Astrocyte of the spinal cord (primary cell): ENCODE data around the gene SERTM1.

ENCODE experiments used
- DNase-seq: peaks from one replicate; pipeline ENCODE4 v3.0.0; 2011; ENCODE audit warnings: low read depth, low spot score
- H3K4me3 ChIP-seq: 2 replicates; pipeline ENCODE4 v1.5.1; 2011; ENCODE audit warnings: low read depth, mild to moderate bottlenecking, low read length, moderate library complexity
- in situ Hi-C: cut with HindIII; loops from 2 replicates; pipeline ENCODE4 v1.10.0; 2017; ENCODE audit warnings: low sequenced_read_pairs
- TF ChIP-seq, protein P1 (sequence below): IDR thresholded peaks from 2 replicates; pipeline ENCODE4 v1.5.1; 2012; ENCODE audit warnings: low read depth, mild to moderate bottlenecking, low read length, inconsistent platforms

Gene SERTM1

DNA sequence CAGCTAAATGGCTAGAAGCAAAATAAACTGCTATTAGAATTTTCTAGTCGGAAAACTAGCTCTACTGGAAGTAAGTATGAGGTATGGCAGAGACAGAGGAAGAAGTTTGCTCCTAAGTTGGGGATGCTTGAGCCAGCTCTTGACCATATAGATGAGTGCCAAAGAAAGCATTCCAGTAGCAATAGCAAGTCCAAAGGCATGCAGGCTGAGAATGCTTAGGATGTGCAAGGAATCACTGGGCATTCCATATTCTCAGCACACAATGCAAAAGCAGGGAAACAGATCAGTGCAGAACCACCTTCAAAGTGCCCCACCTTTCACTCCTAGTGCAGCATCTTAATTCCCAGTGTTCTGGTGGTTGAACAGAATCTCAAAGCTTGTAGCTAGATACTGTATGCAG is 32.9 kb downstream of the SERTM1 start:
- no peak overlapping the region for H3K4me3 ChIP-seq
- peak; percentile 86 for DNase-seq
- in situ Hi-C loops: no loop called here
- TF ChIP-seq, protein P1, sequence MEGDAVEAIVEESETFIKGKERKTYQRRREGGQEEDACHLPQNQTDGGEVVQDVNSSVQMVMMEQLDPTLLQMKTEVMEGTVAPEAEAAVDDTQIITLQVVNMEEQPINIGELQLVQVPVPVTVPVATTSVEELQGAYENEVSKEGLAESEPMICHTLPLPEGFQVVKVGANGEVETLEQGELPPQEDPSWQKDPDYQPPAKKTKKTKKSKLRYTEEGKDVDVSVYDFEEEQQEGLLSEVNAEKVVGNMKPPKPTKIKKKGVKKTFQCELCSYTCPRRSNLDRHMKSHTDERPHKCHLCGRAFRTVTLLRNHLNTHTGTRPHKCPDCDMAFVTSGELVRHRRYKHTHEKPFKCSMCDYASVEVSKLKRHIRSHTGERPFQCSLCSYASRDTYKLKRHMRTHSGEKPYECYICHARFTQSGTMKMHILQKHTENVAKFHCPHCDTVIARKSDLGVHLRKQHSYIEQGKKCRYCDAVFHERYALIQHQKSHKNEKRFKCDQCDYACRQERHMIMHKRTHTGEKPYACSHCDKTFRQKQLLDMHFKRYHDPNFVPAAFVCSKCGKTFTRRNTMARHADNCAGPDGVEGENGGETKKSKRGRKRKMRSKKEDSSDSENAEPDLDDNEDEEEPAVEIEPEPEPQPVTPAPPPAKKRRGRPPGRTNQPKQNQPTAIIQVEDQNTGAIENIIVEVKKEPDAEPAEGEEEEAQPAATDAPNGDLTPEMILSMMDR: no peak

DNA sequence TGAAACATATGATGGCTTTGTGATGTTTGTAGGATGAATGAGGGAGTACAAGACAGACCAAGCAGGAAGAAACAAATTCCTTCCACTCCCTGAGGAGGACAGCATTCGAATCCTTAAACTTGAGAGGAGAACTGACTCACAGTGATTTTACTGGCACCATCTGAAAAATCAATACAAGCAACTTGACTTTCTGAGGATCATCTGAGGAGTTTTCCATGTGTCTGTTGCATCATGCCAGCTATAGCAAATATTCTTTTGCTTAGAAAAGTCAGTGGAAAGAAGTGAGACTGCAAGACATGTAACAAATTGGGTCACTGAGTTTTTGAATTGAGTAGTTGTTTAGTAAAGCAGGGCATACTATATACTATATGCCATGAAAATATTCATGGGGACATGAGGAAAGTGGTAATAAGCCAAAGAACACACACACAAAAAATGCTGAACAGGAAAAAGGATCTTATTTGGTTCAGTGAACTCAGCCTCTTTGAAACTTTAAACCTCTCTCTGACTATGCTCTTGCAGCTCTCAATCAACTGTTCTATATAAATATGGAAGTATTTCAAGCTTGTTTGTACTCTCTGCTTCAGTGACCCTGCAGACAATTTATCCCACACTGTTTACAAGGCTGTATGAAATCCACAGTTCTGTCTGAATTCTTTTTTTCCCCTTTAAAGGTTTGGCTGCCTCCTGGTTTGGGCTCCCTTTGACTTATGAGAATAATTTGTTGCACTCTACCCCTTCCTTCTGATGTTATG is 35.5 kb downstream of the SERTM1 start:
- H3K4me3 ChIP-seq: no peak overlapping the region
- TF ChIP-seq, protein P1: no peak
- DNase-seq: peak; percentile 48
- in situ Hi-C loops: no loop called here

DNA sequence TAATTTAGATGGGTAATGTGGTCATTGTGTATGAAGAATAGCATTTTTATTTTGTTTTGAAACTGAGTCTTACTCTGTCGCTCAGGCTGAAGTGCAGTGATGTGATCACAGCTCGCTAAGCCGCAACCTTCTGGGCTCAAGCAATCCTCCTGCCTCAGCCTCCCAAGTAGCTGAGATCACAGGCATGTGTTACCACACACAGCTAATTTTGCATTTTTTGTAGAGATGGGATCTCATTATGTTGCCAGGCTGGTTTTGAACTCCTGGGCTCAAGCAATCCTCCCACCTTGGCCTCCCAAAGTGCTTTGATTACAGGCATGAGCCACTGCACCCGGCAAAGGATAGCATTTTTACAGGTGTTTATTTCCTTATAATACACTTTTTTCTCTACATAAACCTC is 36.6 kb downstream of the SERTM1 start:
- no peak for DNase-seq
- in situ Hi-C loops: no loop called here
- TF ChIP-seq, protein P1: no peak
- H3K4me3 ChIP-seq: no peak overlapping the region

DNA sequence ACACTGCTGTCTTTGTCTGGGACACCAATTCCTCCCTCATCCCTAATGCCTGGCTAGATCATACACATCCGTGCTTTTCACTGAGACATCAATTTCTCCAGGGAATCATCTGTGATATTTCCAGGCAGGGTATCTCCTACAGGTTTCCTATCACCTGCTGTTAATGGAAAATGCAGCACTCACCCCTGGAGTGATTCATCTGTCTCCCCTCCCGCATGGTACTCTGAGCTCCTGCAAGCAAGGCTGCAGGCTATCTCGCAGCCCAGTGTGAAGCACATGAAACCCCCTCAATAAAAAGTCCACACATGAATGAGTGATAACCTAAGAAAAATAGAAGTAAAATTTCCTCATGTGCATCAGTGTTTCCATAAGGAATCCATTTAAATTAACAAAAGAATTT is 38.5 kb downstream of the SERTM1 start:
- TF ChIP-seq, protein P1: no peak
- DNase-seq: peak; percentile 16
- in situ Hi-C loops: no loop called here
- no peak overlapping the region for H3K4me3 ChIP-seq

DNA sequence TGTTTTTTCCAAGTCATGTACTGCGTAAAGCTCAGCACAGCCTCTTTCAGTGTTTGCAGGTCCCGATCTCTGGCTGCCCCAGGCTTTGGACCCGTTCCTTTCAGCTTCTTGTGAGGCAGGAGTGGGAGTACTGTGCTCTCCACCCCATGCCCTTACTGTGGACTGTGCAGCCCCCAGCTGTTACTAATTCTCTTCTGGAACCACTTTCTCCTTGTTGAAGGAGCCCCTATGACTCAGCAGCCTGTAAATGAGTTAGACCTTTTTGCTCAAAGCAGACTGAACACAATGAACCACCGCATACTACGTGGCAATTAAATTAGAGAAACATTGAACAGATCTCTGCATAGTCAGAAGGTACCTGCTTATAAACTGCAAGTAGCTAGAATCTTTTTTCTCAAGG is 39.0 kb downstream of the SERTM1 start:
- H3K4me3 ChIP-seq: no peak overlapping the region
- in situ Hi-C loops: no loop called here
- TF ChIP-seq, protein P1: no peak
- peak; percentile 88 for DNase-seq

DNA sequence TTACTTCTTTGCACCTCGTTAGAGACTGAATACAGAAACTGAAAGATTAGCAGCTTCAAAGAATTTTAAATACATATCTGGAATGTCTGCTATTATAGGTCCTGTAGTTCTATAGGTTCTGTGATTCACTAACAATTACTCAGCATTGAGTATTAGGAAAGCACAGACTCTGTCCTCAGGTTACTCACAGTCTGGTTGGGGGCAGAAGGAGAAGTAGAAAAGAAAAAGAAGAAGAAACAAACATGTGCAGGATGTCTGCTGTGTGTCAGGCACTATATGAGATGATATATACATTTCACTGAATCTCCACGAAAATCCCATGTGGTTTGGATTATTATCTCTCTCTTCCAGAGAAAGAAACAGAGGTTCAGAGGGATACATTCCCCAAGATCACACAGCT is 40.1 kb downstream of the SERTM1 start:
- DNase-seq: no peak
- in situ Hi-C loops: no loop called here
- no peak overlapping the region for H3K4me3 ChIP-seq
- TF ChIP-seq, protein P1: no peak
